NCI-H345 (cell line): ENCODE measurements around the gene SHB.
"Not testable (repeated sequence)": the region's sequence is repeated elsewhere in the genome, so short reads cannot be mapped to it uniquely, and the experiment has no call there.

Experiments
- DNase-seq: peaks from one replicate; lab custom pipeline; 2025; lab: John Stamatoyannopoulos, UW

Gene SHB

DNA sequence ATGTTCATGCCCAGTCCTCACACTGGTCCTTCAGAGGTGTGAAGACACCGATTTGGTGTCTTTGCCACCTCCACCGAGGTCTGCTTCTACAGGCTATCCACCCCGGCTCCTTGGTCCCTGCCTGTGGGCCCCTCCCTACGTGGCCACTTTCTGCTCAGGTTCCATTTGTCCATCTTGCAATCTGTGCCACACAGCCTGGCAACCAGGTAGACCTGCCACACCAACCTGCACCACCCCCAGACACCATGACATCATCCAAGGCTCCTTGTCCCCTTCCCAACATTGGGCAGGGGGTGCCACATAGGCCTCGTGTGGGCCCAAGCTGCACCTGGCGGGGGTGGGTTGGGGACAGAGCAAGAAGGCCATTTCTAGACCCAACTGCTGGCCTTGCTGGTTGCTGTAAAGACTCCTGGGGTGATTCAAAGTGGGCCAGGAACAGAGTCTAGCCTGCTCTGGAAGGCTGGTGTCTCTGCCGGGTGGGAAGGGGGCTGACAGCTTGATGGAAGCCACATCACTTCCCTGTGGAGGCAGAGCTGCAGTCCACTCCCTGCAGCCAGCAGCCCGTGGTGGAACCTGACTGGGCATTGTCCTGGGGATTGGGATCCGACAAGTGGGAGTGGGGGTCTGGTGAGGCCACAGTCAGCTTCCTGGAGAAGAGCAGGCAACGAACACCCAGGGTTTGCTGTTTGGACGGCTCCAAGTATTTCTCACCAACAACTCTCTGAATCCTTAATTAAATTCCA is 99.3 kb downstream of the SHB start:
- no peak for DNase-seq

DNA sequence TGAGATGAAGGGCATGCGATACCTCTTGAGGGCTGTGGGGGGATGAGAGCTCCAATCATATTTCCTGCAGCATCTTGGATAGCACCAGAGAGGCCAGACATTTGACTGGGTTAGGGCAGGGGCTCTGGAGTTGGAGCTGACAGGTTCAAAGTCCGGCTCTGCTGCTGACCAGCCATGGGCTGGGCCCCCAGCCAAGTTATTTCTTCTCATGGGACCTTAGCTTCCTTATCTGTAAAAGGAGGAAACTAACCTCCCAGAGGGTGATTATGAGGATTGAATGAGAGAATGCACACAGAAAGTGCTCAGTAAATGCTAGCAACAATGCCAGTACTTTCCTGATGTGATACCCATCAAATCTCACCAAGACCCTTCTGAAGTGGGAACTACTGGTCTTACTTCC is 99.9 kb downstream of the SHB start:
- no peak for DNase-seq

DNA sequence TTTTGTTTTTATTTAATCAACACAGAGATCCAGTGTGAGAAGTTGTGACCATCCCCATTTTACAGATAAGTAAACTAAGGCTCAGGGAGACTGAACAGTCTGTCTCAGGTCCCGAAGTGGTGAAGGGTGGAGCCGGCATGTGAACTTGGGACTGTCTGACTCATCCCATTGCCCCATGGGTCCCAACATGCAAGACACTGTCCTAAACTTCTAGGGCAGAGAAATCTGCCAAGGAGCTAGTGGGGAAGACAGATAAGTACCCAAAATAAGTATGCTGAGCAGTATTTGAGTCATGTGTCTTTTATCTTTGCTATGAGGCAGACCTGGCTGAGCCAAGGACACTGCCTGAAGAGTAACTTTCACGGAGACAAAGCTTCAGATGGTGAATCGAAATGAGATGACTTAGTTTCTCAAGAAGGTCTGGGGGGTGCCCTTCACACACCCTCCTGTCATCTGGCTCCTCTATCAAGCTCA is 100.8 kb downstream of the SHB start:
- DNase-seq = no peak

DNA sequence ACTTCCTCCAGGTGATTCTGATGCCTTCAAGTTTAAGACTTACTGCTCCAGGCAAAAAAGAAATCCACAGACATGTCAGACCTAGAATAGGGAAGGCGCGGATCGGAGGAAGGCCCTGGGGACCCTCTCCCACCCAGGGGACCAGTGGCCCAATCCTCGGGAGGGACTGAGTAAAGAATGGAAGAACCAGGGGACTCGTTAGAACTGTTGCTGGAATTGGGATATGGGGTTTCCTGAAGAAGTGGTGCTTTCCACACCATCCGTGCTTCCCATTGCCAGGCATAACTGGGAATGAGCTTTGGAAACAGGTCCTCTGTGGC is 101.3 kb downstream of the SHB start:
- DNase-seq = no peak

DNA sequence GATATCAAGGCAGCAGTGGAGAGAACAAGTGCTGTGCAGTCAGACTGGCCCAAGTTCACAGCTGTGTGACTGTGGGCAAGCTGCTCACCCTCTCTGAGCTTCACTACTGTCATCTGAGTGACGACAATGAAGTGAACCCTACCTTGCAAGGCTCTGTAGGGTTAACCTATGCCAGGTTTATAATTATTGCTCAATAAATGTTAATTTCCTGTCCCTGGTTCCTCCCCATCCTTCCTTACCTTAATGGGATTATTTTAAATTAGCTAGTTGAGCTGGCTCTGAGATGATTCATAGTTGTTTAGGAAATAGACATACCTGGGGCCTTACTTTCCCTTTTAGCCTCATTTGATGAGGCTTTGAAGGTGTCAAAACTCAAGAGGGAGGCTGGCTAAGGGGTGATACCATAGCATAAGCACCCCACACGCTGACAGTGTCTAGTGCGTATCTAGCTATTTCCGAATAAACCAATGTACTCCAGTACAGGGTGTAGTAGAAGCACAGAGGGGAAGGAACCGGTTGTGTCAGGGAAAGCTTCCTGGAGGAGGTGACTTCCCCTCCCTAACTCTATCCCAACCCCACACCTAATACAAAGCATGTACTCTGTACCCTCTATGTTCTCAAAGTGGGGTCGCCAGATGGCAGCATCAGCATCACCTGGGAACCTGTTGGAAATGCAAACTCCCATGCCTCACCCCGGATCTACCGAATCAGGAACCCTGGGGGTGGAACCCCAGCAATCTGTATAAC is 101.8 kb downstream of the SHB start:
- no peak for DNase-seq

DNA sequence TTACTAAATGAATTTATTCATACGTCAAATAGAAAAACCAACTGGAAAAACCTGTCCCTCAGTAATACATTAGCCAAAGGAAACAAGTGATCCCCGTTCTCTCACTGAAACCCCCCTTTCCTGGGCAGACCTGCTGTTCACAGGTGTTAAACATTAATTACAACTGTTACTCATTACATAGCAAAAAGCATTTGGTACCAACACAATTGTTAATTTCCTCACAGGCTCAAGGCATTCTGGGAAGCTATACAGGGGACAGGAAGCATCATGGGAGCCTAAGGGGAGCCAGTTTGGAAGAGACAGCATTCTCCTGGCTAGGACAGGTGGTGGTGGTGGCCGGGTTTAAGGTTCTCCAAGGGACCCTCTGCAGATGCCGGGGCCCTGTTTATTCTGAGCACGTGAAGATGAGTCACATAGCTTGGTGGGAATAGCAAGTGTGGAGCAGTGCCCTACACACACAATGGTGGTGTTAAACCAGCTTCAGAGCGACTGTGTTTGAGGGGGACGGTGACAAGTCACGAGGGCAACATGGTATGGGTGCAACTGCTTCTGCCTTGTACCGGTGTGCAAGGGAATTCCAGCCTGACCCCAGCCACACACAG is 102.5 kb downstream of the SHB start:
- no peak for DNase-seq

DNA sequence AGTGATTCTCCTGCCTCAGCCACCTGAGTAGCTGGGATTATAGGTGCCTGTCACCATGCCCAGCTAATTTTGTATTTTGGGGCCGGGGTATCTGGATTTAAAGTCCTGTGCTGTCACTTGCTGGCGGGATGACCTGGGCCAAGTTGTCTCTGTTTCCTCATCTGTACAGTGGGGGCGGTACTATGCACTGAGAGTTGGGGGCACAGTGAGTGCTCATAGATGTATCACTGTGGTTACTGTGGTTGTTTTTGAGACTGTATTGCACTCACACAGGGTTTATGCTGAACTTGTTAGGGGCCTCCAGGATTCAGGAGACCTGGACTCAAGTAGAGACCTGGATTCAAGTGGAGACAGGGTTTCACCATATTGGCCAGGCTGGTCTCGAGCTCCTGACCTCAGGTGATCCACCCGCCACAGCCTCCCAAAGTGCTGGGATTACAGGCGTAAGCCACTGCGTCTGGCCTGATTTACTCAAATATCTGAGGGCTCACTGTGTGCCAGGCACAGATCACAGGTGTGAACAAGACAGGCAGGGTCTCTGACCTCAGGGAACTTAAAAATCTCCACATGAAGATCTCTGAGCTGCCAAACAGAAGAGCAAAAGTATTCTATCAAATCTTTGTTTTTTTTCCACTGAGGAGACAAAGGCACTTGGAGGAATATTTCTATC is 103.2 kb downstream of the SHB start:
- not testable (repeated sequence) for DNase-seq

DNA sequence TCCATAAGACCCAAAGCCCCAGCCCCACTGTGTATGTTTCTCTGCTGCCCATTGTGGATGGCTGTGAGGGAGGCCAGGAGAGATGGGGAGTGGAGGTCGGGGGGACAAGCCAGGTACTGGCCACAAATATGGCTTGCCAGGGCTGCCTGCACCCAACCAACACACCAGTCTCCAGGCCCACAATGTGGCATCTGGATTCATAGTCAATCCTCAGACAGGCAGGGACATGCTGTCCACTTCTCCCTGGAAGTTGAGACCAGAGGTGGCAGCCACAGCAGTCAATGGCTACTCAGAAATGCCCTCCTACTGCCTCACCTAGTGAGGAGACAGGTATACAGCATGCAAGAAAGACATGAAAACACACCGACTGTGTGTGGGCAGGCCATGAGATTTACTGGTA is 103.9 kb downstream of the SHB start:
- no peak for DNase-seq

DNA sequence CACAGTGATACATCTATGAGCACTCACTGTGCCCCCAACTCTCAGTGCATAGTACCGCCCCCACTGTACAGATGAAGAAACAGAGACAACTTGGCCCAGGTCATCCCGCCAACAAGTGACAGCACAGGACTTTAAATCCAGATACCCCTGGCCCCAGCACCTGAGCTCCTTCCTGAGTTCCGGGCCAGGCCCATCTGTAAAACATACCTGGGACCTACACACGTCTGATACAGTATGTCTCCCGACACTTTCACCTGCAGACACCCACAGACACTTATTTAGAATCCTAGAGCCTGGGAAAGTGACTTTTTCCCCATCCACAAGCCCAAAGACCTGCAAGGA is 104.3 kb downstream of the SHB start:
- DNase-seq = no peak

DNA sequence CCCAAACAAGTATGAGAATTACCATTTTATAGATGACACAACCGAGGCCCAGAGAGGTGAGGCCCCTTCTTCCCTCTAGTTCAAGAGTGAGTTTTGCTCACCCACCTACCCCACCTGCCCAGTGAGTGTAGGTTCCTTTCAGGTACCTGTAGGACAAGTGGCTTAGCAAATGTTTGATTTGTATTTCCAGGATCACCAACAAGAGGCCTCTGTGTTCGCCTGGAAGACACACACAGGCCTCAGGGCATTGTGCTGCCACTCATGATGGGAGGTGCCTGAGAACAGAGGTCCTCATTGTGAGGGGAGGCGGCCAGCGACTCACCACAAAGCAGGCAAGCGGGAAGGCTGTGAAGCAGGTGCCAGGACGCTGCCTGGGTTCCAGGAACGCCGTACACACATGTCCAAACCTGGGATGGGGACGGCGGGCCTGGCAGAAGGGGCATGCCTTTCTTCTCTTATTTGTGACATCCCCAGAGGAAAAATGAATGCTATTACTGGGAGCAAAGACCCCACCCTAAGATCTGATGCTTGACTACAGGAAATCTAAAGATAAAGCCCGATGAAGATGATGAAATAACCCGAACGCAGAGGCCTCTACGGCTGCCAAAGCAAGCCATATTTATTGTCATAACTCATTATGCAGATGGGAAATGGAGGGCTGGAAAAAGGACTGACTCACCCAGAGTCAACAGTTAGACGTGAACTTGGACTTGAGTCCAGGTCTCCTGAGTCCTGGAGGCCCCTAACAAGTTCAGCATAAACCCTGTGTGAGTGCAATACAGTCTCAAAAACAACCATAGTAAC is 104.9 kb downstream of the SHB start:
- DNase-seq = peak; percentile 88

DNA sequence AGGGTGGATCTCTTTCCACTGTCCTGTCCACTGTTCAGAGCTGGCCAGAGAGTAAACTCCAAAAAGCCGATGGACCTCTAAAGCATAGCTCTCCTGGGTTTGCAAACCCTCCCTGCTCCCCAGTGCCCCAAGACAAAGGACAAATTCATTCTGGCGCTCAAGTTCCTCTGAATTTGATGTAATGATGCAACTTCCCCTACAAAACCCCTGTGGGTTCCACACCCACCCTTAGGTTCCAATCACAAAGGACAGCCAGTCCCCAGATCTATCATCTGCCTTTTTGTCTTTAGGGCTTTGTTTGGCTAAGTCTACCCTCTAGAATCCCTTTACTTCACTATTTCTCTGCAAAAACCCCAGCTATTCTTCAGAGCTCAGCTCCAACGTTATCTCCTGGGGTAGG is 107.7 kb downstream of the SHB start:
- no peak for DNase-seq

DNA sequence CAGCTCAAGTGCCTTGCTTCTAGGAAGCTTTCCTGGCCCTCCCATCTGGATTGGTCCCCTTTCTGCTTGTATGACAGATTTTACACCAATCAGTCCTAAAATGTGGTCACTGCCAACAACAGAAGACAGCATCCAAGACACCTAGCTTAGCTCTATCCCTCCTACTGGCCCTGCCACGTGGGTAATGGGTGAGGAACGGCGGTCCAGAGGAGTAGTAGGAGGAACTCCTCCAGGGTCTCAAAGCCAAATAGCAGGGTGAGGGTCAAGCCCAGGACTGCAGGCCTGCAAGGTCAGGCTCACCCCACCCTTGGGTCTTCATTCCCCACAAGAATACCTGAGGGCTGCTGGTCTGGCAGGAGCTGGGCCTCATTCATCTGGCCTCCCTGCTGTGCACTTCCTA is 108.4 kb downstream of the SHB start:
- DNase-seq = no peak

DNA sequence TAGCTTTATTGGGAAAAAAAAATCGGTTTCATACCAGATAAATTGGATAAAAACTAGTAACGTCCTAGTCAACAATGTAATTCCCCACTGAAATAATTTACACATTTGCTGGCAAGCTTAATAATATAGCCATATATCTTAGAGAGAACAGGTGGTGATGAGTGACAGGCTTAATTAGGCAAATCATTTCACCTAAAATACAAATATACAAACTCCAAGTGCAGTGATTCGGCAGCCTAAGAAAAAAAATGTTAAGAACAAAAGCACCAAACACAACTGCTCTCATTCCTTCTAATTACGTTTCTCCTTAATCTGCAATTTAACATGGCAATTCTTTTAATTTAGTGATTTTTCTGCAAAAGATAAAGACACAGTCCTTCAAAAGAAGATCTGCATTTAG is 109.1 kb downstream of the SHB start:
- no peak for DNase-seq

DNA sequence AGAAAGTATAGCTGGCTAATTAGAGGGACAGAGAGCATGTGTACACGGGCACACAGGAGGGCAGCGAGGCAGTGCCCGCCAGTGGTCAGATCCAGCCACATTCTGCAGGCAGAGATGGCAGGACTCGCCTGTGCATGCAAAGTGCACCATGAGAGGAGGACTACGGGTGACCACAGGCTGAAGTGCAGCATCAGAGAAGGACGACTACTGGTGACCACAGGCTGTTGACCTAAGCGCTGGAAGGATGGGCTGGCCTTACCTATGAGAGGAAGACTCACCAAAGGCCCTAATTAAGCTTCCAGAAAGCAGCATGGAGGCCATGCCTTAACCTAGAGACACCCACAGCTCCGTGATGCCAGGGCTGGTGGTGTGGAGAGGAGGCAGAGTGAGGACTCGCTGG is 110.9 kb downstream of the SHB start:
- DNase-seq = no peak

DNA sequence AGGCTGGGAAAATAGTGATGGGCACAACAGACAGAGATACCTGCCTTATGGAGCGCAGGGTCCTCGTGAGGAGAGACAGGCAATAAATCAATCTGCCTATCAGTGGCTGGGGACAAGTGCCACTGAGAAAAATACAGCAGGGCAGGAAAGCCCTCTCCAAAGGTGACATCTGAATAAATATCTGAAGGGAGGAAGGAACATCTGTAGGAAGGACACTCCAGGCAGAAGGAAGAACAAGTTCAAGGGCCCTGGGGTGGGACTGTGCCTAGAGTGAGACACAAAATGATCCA is 111.4 kb downstream of the SHB start:
- no peak for DNase-seq

DNA sequence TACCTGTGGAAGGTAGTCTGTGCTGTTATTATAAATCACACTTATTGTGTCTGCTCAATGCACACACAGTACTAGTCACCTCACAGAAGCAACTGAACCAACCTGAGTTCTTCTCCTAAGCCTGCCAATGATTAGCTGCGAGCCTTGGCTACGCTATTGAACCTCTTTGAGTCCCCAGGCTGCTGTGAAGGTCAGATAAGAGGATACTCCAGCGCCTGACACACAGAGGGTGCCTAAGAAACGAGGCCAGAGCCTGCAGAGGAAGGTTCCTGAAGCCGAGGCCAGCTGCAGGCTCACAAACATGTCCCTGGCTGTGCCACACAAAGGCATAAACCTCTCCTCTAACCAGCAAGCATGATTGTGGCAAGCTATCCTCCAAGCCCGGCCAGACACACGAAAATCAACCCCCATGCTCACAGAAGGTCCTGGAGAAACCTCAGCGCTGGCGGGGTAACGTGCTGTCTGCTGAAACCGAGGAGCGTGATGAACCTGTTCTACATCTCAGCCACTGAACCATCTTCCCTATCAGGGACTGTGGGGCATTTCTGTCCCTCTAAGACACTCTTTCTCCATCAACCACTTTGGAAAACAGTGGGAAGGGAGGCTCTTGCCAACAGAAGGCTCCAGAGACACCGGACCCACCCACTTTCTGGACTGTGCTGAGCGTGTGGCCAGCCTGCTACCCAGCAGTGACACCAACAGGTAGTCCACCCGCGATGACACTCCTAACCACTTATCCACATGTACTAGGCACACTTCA is 111.9 kb downstream of the SHB start:
- DNase-seq = no peak

DNA sequence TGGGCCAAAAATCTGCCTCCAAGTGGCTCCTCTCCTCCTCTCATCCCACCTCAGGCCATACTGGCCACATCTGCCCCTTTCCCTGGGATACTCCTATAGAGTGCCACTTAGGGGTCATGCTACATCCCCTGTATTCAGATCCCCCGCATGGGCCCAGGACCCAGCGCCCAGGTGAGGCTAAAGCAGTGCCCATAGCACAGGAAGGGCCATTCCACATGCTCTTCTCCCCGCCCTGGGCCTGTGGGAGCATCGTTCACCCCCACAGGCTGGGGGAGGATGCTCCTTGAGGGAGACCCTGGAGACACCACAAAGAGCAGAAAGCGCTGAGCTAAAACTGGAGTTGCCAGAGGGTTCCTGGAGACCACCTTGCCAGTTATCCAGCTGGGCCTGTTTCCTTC is 112.6 kb downstream of the SHB start:
- DNase-seq = no peak

DNA sequence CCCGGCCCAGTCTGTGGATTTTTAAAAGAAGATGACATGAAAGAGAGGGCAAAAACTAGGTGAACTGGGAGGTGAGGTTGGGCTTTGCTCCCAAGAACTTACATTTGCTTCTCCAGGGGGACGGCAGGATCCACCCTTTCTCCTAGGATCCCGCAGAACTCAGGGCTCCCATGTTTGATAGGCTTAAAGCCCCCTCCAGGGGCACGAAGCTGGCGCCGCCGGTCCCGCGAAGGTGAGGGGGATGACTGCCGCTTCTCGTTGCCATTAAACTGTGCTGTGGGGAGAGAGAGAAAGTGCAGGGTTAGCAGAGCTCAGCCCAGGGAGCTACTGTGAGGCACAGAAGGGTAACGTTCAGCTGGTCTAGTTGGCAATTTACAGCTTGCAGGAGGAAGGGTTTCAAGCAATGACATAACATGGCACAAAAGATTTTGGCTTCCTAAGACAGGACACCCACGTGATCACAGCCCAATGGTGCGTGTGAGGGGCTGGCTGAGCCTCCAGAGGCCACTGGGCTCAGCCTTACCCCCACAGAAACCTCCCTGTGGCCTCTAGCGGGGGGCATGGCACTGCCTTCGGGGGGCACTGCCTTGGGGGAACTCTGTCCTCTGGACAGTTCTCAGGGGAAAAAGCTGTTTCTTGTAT is 113.1 kb downstream of the SHB start:
- DNase-seq = no peak

DNA sequence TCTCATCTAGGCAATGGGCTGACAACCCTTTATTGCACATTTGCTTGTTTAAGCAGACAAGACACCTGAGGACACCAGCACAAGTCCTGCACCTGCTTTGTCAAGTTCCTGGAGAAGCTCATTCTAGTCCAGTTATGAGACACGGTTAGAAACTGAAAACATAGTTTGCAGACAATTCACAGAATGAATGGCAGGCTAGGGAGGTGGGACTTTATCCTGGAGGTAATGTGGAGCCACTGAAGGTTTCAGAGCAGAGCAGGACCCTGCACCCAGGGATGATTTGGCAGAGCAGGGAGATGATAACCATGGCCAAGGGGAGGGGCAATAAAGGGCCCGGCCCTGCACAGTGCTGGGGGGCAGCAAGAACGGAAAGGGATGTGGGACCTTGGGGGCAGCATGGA is 114.4 kb downstream of the SHB start:
- DNase-seq = no peak

DNA sequence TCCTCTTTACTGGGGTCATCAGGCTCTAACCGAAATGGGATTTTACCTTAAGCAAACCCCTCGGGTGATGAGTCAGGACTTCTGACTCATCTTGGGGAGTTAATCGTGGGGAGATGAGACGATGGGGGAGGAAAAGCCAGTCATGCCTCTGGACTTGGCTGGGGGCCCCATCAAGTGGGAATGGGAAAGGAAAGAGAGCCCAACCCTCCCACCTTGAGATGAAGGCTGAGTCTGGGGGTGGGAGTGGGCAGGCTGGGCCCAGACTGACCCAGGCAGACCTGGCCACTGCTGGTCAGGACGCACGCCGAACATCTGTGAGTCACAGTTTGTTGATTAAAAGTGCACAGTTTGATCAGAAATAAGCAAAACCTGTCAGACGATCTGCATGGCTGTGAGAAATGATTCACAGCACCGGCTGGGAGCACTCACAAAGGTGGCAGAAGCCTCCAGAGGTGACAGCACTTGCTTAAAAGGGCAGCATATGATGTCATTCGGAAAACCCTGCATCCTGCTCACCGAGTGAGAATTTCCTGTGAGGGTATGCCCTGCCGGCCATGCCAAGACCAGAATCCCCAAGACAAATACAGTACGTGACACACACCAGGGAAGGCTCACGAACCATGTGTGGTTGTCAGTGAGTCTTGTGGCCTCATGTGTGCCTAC is 115.1 kb downstream of the SHB start:
- DNase-seq = no peak
